ENCODE data around the gene GRID1. TPM values are rescaled to one million over a fixed set of nuclear protein-coding genes. Genes with fewer than 3 reads are reported as not detected.

GRID1 gene
- total and polyA plus RNA-seq, 9 of the 15 experiments (the other 6 are each of a cell fraction or from before 2014, with no cell fraction given): 0.01 to 7.2 (median 1.2) TPM

GRCh38 chr10:86387178-86387794 lies 20.7 kb upstream of the GRID1 start (continued):
- no peak for TF ChIP-seq SMC3 (conservative IDR thresholded peaks at IDR 0.05; ENCODE audit: insufficient read depth, low read depth, low read length)
- TF ChIP-seq ZNF398 (CRISPR knock-in tag; IDR thresholded peaks at IDR 0.05): no peak
- TF ChIP-seq PRMT5 (CRISPR knock-in tag; IDR thresholded peaks at IDR 0.05): no peak
- TF ChIP-seq MAFF (IDR thresholded peaks at IDR 0.05; ENCODE audit: low read length): no peak
- no peak for TF ChIP-seq SREBF1 (IDR thresholded peaks at IDR 0.05; ENCODE audit: borderline replicate concordance, low read depth, low read length)
- TF ChIP-seq DIDO1 (tag; IDR thresholded peaks at IDR 0.05; ENCODE audit: low read depth): no peak
- no peak for TF ChIP-seq MLLT1 (IDR thresholded peaks at IDR 0.05)
- TF ChIP-seq ZNF830 (CRISPR knock-in tag; IDR thresholded peaks at IDR 0.05): no peak
- TF ChIP-seq ETS1 (conservative IDR thresholded peaks at IDR 0.05; ENCODE audit: control insufficient read depth, low read depth, low read length): no peak
- TF ChIP-seq NFE2 (IDR thresholded peaks at IDR 0.05; ENCODE audit: low read depth): no peak
- no peak for TF ChIP-seq RFX5 (IDR thresholded peaks at IDR 0.05; ENCODE audit: low read depth, low read length)
- TF ChIP-seq ZNF212 (CRISPR knock-in tag; IDR thresholded peaks at IDR 0.05): no peak
- no peak for TF ChIP-seq ZNF766 (CRISPR knock-in tag; conservative IDR thresholded peaks at IDR 0.05)
